SK-N-SH (cell line): Measurements from ENCODE around the gene GGACT. TPM values are rescaled to one million over a fixed set of nuclear protein-coding genes. Genes with fewer than 3 reads are reported as not detected.

Experiments
- CTCF ChIA-PET: fragments of 300-600, 350-600 bp; formaldehyde crosslinking; extraction: SDS; loops from one replicate; lab custom pipeline; 2021; lab: Yijun Ruan, JAX
- POLR2A ChIA-PET: fragments of 350-600 bp; sonication (Branson Sonifier 250); formaldehyde crosslinking; extraction: SDS; loops from one replicate; lab custom pipeline; 2020; ENCODE audit warnings: antibody characterized with exemption, inconsistent platforms; lab: Yijun Ruan, JAX
- DNase-seq: peaks from one replicate; pipeline ENCODE4 v3.0.0; 2012
- H2AFZ ChIP-seq: fragments of 200-600 bp; sonication (generic); 2 replicates; pipeline ENCODE4 v1.8.1; 2016; ENCODE audit warnings: antibody characterized with exemption, mild to moderate bottlenecking, low read depth
- H3F3A ChIP-seq: fragments of 200-600 bp; sonication (generic); replicated peaks from 2 replicates; pipeline ENCODE3; 2016; ENCODE audit warnings: antibody characterized with exemption, mild to moderate bottlenecking; ENCODE audit not compliant: insufficient read depth
- H3K27ac ChIP-seq, 2 experiments: fragments of 200-500 bp in 1 of 2; fragments of 200-600 bp in 1 of 2; sonication (Bioruptor generic) in 1 of 2; sonication (generic), shearing (Covaris generic) in 1 of 2; 2 replicates each; pipeline versions ENCODE4 v1.5.1 to v1.6.1; 2014 to 2016; ENCODE audit warnings: low read depth in 2 of 2, inconsistent platforms in 1 of 2, low read length in 1 of 2, mild to moderate bottlenecking in 1 of 2, mixed read lengths in 1 of 2
- H3K27me3 ChIP-seq: fragments of 200-600 bp; sonication (generic), shearing (Covaris generic); 2 replicates; pipeline ENCODE4 v1.6.1; 2016; ENCODE audit warnings: mixed run types; ENCODE audit not compliant: insufficient read depth
- H3K36me3 ChIP-seq, 2 experiments: fragments of 200-500 bp in 1 of 2; fragments of 200-600 bp in 1 of 2; sonication (Bioruptor generic) in 1 of 2; sonication (generic) in 1 of 2; replicated peaks in 1 of 2; 2 replicates each; pipeline versions ENCODE3 to v1.5.1; 2014 to 2016; ENCODE audit warnings: low read length in 1 of 2, mild to moderate bottlenecking in 1 of 2; ENCODE audit not compliant: insufficient read depth in 2 of 2, control insufficient read depth in 1 of 2
- H3K4me1 ChIP-seq, 2 experiments: fragments of 200-500 bp in 1 of 2; fragments of 200-600 bp in 1 of 2; sonication (Bioruptor generic) in 1 of 2; sonication (generic), shearing (Covaris generic) in 1 of 2; 2 replicates each; pipeline versions ENCODE4 v1.5.1 to v1.6.1; 2014 to 2016; ENCODE audit warnings: low read depth in 1 of 2, low read length in 1 of 2, mixed run types in 1 of 2; ENCODE audit not compliant: insufficient read depth in 2 of 2, control insufficient read depth in 1 of 2
- H3K4me2 ChIP-seq: fragments of 200-600 bp; sonication (generic), shearing (Covaris generic); 2 replicates; pipeline ENCODE4 v1.6.1; 2017; ENCODE audit warnings: mixed run types
- H3K4me3 ChIP-seq, 2 experiments: fragments of 200-500 bp in 1 of 2; fragments of 200-600 bp in 1 of 2; sonication (Bioruptor generic) in 1 of 2; sonication (generic), shearing (Covaris generic) in 1 of 2; 2 replicates each; pipeline versions ENCODE4 v1.5.1 to v1.8.1; 2014 to 2016; ENCODE audit warnings: low read depth in 2 of 2, inconsistent platforms in 1 of 2, low read length in 1 of 2, mild to moderate bottlenecking in 1 of 2, mixed read lengths in 1 of 2, moderate library complexity in 1 of 2
- H3K79me2 ChIP-seq: fragments of 200-600 bp; sonication (generic); 2 replicates; pipeline ENCODE4 v1.8.1; 2017; ENCODE audit warnings: mild to moderate bottlenecking; ENCODE audit not compliant: insufficient read depth
- H3K9ac ChIP-seq: fragments of 200-600 bp; sonication (generic); 2 replicates; pipeline ENCODE4 v1.6.1; 2017; ENCODE audit warnings: mixed run types
- H3K9me2 ChIP-seq: fragments of 200-600 bp; sonication (generic); 2 replicates; pipeline ENCODE4 v1.6.1; 2017; ENCODE audit warnings: mixed run types
- H3K9me3 ChIP-seq: fragments of 200-600 bp; sonication (generic); 2 replicates; pipeline ENCODE4 v1.6.1; 2017; ENCODE audit warnings: mixed run types, mild to moderate bottlenecking, moderate library complexity
- H4K20me1 ChIP-seq: fragments of 200-600 bp; sonication (generic); 2 replicates; pipeline ENCODE4 v1.6.1; 2017; ENCODE audit warnings: mild to moderate bottlenecking, mixed run types; ENCODE audit not compliant: insufficient read depth
- CHD2 ChIP-seq: fragments of 150-350 bp; IDR thresholded peaks from 2 replicates; pipeline ENCODE4 v1.6.1; 2018; ENCODE audit warnings: low read length; ENCODE audit not compliant: partially characterized antibody
- ELF1 ChIP-seq: IDR thresholded peaks from 2 replicates; pipeline ENCODE4 v1.4.0; 2012
- FOXM1 ChIP-seq: IDR thresholded peaks from 2 replicates; pipeline ENCODE4 v1.4.0; 2012; ENCODE audit warnings: low read depth, mild to moderate bottlenecking
- GABPA ChIP-seq: IDR thresholded peaks from 2 replicates; pipeline ENCODE4 v1.4.0; 2012; ENCODE audit warnings: low read depth, mild to moderate bottlenecking
- IRF3 ChIP-seq: fragments of 150-350 bp; IDR thresholded peaks from 2 replicates; pipeline ENCODE4 v1.6.1; 2016; ENCODE audit warnings: mild to moderate bottlenecking, low read depth, low read length
- JUND ChIP-seq: IDR thresholded peaks from 2 replicates; pipeline ENCODE4 v1.4.0; 2012
- MAX ChIP-seq: IDR thresholded peaks from 2 replicates; pipeline ENCODE4 v1.4.0; 2012; ENCODE audit warnings: low read depth
- MEF2A ChIP-seq: IDR thresholded peaks from 2 replicates; pipeline ENCODE4 v1.4.0; 2012; ENCODE audit warnings: low read depth, borderline replicate concordance
- MXI1 ChIP-seq: IDR thresholded peaks from 2 replicates; pipeline ENCODE4 v1.6.1; 2012; ENCODE audit warnings: mild to moderate bottlenecking, low read depth, low read length, improper control_type of control experiment
- NFIC ChIP-seq: IDR thresholded peaks from 2 replicates; pipeline ENCODE4 v1.4.0; 2012; ENCODE audit warnings: borderline replicate concordance
- NRF1 ChIP-seq: IDR thresholded peaks from 2 replicates; pipeline ENCODE4 v1.6.1; 2012; ENCODE audit warnings: low read depth, mild to moderate bottlenecking, low read length
- PBX3 ChIP-seq: IDR thresholded peaks from 2 replicates; pipeline ENCODE4; 2012
- POLR2AphosphoS5 ChIP-seq: IDR thresholded peaks from 2 replicates; pipeline ENCODE4 v1.6.1; 2012; ENCODE audit warnings: low read depth, low read length
- RCOR1 ChIP-seq: fragments of 150-350 bp; IDR thresholded peaks from 2 replicates; pipeline ENCODE4 v1.6.1; 2017; ENCODE audit warnings: antibody characterized with exemption, low read length
- REST ChIP-seq: IDR thresholded peaks from 2 replicates; pipeline ENCODE4 v1.6.1; 2012; ENCODE audit warnings: mild to moderate bottlenecking, low read depth, low read length, moderate library complexity
- SIN3A ChIP-seq: IDR thresholded peaks from 2 replicates; pipeline ENCODE4 v1.6.1; 2012; ENCODE audit warnings: low read depth, mild to moderate bottlenecking, low read length, moderate library complexity, borderline replicate concordance
- SMC3 ChIP-seq: IDR thresholded peaks from 2 replicates; pipeline ENCODE4 v1.6.1; 2012; ENCODE audit warnings: low read depth, low read length, improper control_type of control experiment
- TCF12 ChIP-seq: IDR thresholded peaks from 2 replicates; pipeline ENCODE4 v1.4.0; 2012
- TEAD4 ChIP-seq: IDR thresholded peaks from 2 replicates; pipeline ENCODE4 v1.4.0; 2012; ENCODE audit warnings: mild to moderate bottlenecking, borderline replicate concordance; ENCODE audit not compliant: insufficient read depth
- USF2 ChIP-seq: fragments of 150-350 bp; IDR thresholded peaks from 2 replicates; pipeline ENCODE4 v1.6.1; 2017; ENCODE audit warnings: antibody characterized with exemption, low read length, low read depth, borderline replicate concordance
- ZBTB33 ChIP-seq: IDR thresholded peaks from 2 replicates; pipeline ENCODE4 v1.4.0; 2012; ENCODE audit warnings: low read depth, borderline replicate concordance
- WGBS: methylation state at CpG from one replicate; pipeline ENCODE4 v1.1.6; 2017; ENCODE audit warnings: low lambda C conversion rate; 5-methylcytosine and 5-hydroxymethylcytosine counted together
- polyA plus RNA-seq, 3 experiments: library from polyadenylated mRNA; depleted of rRNA; stranded (reverse); fragments of >200 nt; gene quantifications; 2 replicates each; pipeline ENCODE4 v1.2.3, GENCODE V29; 2012

GGACT gene
- polyA plus RNA-seq, 1 of the 3 experiments (the other 2 are of a cell fraction) = 7.1 TPM

GRCh38 chr13:100630555-100630954 lies 42.0 kb upstream of the GGACT start:
- Histone ChIP-seq H3K27ac (no peak overlapping the region), H3K4me1 (no peaks in the 10 kb centered on the region), H3K9ac (no peak overlapping the region), H3K4me3 (no peak overlapping the region), H4K20me1 (no peaks in the 10 kb centered on the region), H3K79me2 (no peaks in the 10 kb centered on the region), H3F3A (no peaks in the 10 kb centered on the region), H3K9me2 (no peaks in the 10 kb centered on the region), H2AFZ (no peak overlapping the region), H3K4me2 (no peak overlapping the region), H3K36me3 (peaks cover 20 to 37% of the 10 kb centered on the region in 2 experiments), H3K27me3 (no peaks in the 10 kb centered on the region)
- ChIA-PET CTCF (interaction anchor here (0.6 kb wide), 1 partner anchor 80 kb away, joined by 3 read pairs; no protein-coding TSS in a partner anchor), POLR2A (no interaction called here)
- no peak for DNase-seq
- 90% methylated on average over 8 of the region's 8 CpGs for WGBS
- TF ChIP-seq NRF1 = no peak
- no peak for TF ChIP-seq ZBTB33
- no peak for TF ChIP-seq NFIC
- no peak for TF ChIP-seq RCOR1
- no peak for TF ChIP-seq PBX3
- no peak for TF ChIP-seq POLR2AphosphoS5
- TF ChIP-seq MAX = no peak
- no peak for TF ChIP-seq IRF3
- no peak for TF ChIP-seq MEF2A
- no peak for TF ChIP-seq GABPA
- TF ChIP-seq CHD2 = no peak
- TF ChIP-seq MXI1 = no peak
- TF ChIP-seq TEAD4 = no peak
- TF ChIP-seq SIN3A = no peak
- no peak for TF ChIP-seq TCF12
- TF ChIP-seq FOXM1 = no peak
- TF ChIP-seq, all 33 proteins: peak for 0
- H3K9me3 ChIP-seq = no peaks in the 10 kb centered on the region

GRCh38 chr13:100627120-100627519 lies 38.5 kb upstream of the GGACT start:
- no peaks in the 10 kb centered on the region for H3K27me3 ChIP-seq
- no peaks in the 10 kb centered on the region for H3K9me3 ChIP-seq
- ChIA-PET POLR2A (no interaction called here), CTCF (no interaction called here)
- WGBS = 94% methylated on average over 14 of the region's 15 CpGs
- H2AFZ ChIP-seq = no peak overlapping the region
- no peak overlapping the region for H3K9ac ChIP-seq
- no peaks in the 10 kb centered on the region for H3K4me1 ChIP-seq
- H3K4me3 ChIP-seq = no peak overlapping the region
- H3K36me3 ChIP-seq = peaks cover 21 to 31% of the 10 kb centered on the region in 2 experiments
- no peak overlapping the region for H3K27ac ChIP-seq
- H3F3A ChIP-seq = no peaks in the 10 kb centered on the region
- no peaks in the 10 kb centered on the region for H4K20me1 ChIP-seq
- H3K9me2 ChIP-seq = no peaks in the 10 kb centered on the region
- H3K4me2 ChIP-seq = no peak overlapping the region
- DNase-seq = no peak
- H3K79me2 ChIP-seq = no peaks in the 10 kb centered on the region
- no peak for TF ChIP-seq MAX
- TF ChIP-seq MXI1 = no peak
- TF ChIP-seq JUND = no peak
- TF ChIP-seq REST = no peak
- no peak for TF ChIP-seq SMC3
- no peak for TF ChIP-seq NRF1
- no peak for TF ChIP-seq USF2
- no peak for TF ChIP-seq GABPA
- TF ChIP-seq CHD2 = no peak
- no peak for TF ChIP-seq ELF1
